Endodermal cell (in vitro differentiated cells): ENCODE results near the gene TXN2. TPM values are rescaled to one million over a fixed set of nuclear protein-coding genes. Genes with fewer than 3 reads are reported as not detected.
"Not testable (repeated sequence)": the region's sequence is repeated elsewhere in the genome, so short reads cannot be mapped to it uniquely, and the experiment has no call there.

Source experiments
- DNase-seq: peaks from one replicate; pipeline ENCODE4 v3.0.0-alpha.2; 2017
- H3K27ac ChIP-seq: 2 replicates; pipeline ENCODE4 v1.5.1; 2013; ENCODE audit warnings: mild to moderate bottlenecking, low read depth, low read length, moderate library complexity
- H3K27me3 ChIP-seq: 2 replicates; pipeline ENCODE4 v1.6.1; 2013; ENCODE audit warnings: mild to moderate bottlenecking, low read length, moderate library complexity; ENCODE audit not compliant: insufficient read depth, control insufficient read depth, poor library complexity, severe bottlenecking
- H3K36me3 ChIP-seq: 2 replicates; pipeline ENCODE4 v1.7.0; 2013; ENCODE audit warnings: mild to moderate bottlenecking, low read length, moderate library complexity; ENCODE audit not compliant: control insufficient read depth, insufficient read depth
- H3K4me1 ChIP-seq: one replicate; pipeline ENCODE4 v1.7.0; 2013; ENCODE audit warnings: low read length; ENCODE audit not compliant: control insufficient read depth, insufficient read depth
- H3K4me3 ChIP-seq: 2 replicates; pipeline ENCODE4 v1.5.1; 2013; ENCODE audit warnings: mild to moderate bottlenecking, low read length, moderate library complexity
- H3K9ac ChIP-seq: 2 replicates; pipeline ENCODE4 v1.6.1; 2013; ENCODE audit warnings: mild to moderate bottlenecking, low read length, moderate library complexity; ENCODE audit not compliant: poor library complexity, severe bottlenecking; ENCODE audit errors: extremely low read depth
- H3K9me3 ChIP-seq: 2 replicates; pipeline ENCODE4 v1.6.1; 2013; ENCODE audit warnings: mild to moderate bottlenecking, low read length, moderate library complexity; ENCODE audit not compliant: control insufficient read depth
- H3K27ac Mint-ChIP-seq: 2 replicates; pipeline ENCODE4 v1.8.0; 2020; ENCODE audit warnings: mixed read lengths
- H3K27me3 Mint-ChIP-seq: 2 replicates; pipeline ENCODE4 v1.8.0; 2021; ENCODE audit warnings: mild to moderate bottlenecking, mixed read lengths; ENCODE audit not compliant: insufficient read depth
- H3K36me3 Mint-ChIP-seq: 2 replicates; pipeline ENCODE4 v1.8.0; 2020; ENCODE audit warnings: low read depth, mixed read lengths
- H3K4me1 Mint-ChIP-seq: 2 replicates; pipeline ENCODE4 v1.8.0; 2020; ENCODE audit warnings: mixed read lengths
- H3K4me3 Mint-ChIP-seq: 2 replicates; pipeline ENCODE4 v1.8.0; 2020; ENCODE audit warnings: mild to moderate bottlenecking, moderate library complexity, mixed read lengths
- H3K9me3 Mint-ChIP-seq: 2 replicates; pipeline ENCODE4 v1.8.0; 2020; ENCODE audit warnings: mild to moderate bottlenecking, mixed read lengths
- CTCF ChIP-seq: fragments of 200-600 bp; sonication (generic); conservative IDR thresholded peaks from 2 replicates; pipeline ENCODE4 v1.5.0; 2021; ENCODE audit warnings: antibody characterized with exemption, mild to moderate bottlenecking
- WGBS, 2 experiments: methylation state at CpG; one replicate each; pipeline versions ENCODE4 v1.1.5 to v1.1.7; 2013; ENCODE audit warnings: missing lambda C conversion rate in 2 of 2, mixed read lengths in 1 of 2; ENCODE audit not compliant: insufficient coverage in 1 of 2, insufficient read length in 1 of 2; 5-methylcytosine and 5-hydroxymethylcytosine counted together
- total RNA-seq, 2 donors: library from RNA; stranded (reverse); fragmentation: NEBNext Ultra II Directional in 1 of 2; extraction: Animal tissue kit (Norgen Biotek cat#: 25700) in 1 of 2; gene quantifications; 2 replicates in 1 of 2; 3 replicates in 1 of 2; pipeline ENCODE4 v1.2.1, GENCODE V29; 2021

Gene TXN2
- total RNA-seq, 2 donors from 2014 or later = 52.9 to 53.9 TPM

GRCh38 chr22:36453855-36454378 is 27.5 kb downstream of the TXN2 start:
- Histone ChIP-seq H3K27ac (no peak overlapping the region), H3K36me3 (no peaks in the 10 kb centered on the region), H3K27me3 (no peaks in the 10 kb centered on the region), H3K9ac (no peak overlapping the region), H3K4me3 (no peak overlapping the region), H3K9me3 (no peaks in the 10 kb centered on the region), H3K4me1 (peaks cover 4% of the 10 kb centered on the region)
- Mint-ChIP-seq H3K27me3 (no peaks in the 10 kb centered on the region), H3K4me3 (peak overlapping the region; percentile 51), H3K9me3 (no peaks in the 10 kb centered on the region), H3K36me3 (no peaks in the 10 kb centered on the region), H3K27ac (no peak overlapping the region), H3K4me1 (peaks cover 7% of the 10 kb centered on the region)
- no peak for DNase-seq
- WGBS, 2 experiments = 96 to 97% methylated on average over 12 to 16 of the region's 16 CpGs
- no peak for TF ChIP-seq CTCF

- H3K36me3 ChIP-seq, H3K4me1 Mint-ChIP-seq, H3K9ac ChIP-seq, H3K9me3 Mint-ChIP-seq, H3K4me3 Mint-ChIP-seq, H3K36me3 Mint-ChIP-seq, H3K27me3 Mint-ChIP-seq, H3K27ac ChIP-seq, H3K27ac Mint-ChIP-seq, DNase-seq, H3K4me3 ChIP-seq, H3K27me3 ChIP-seq, H3K4me1 ChIP-seq, H3K9me3 ChIP-seq: not testable (repeated sequence)
- WGBS, 2 experiments = 94 to 95% methylated on average over 2 to 3 of the region's 5 CpGs
Observed at GRCh38 chr22:36452978-36453607, 28.3 kb downstream of the TXN2 start.

GRCh38 chr22:36452250-36452977 is 29.0 kb downstream of the TXN2 start:
- Histone ChIP-seq H3K4me1 (peaks cover 4% of the 10 kb centered on the region), H3K27ac (no peak overlapping the region), H3K36me3 (no peaks in the 10 kb centered on the region), H3K4me3 (no peak overlapping the region), H3K9ac (no peak overlapping the region), H3K9me3 (no peaks in the 10 kb centered on the region), H3K27me3 (no peaks in the 10 kb centered on the region)
- no peaks in the 10 kb centered on the region for H3K36me3 Mint-ChIP-seq
- H3K9me3 Mint-ChIP-seq = no peaks in the 10 kb centered on the region
- no peak overlapping the region for H3K27ac Mint-ChIP-seq
- no peak overlapping the region for H3K4me3 Mint-ChIP-seq
- H3K4me1 Mint-ChIP-seq = peaks cover 10% of the 10 kb centered on the region
- TF ChIP-seq CTCF = peak; percentile 25
- WGBS, 2 experiments = 91 to 96% methylated on average over 4 to 9 of the region's 9 CpGs
- H3K27me3 Mint-ChIP-seq = no peaks in the 10 kb centered on the region
- DNase-seq = no peak

GRCh38 chr22:36450923-36451322 is 30.5 kb downstream of the TXN2 start:
- not testable (repeated sequence) for H3K27ac Mint-ChIP-seq, H3K27me3 ChIP-seq, H3K9me3 Mint-ChIP-seq, H3K9me3 ChIP-seq, H3K4me3 ChIP-seq, H3K4me3 Mint-ChIP-seq, H3K27me3 Mint-ChIP-seq, H3K36me3 Mint-ChIP-seq, DNase-seq, H3K4me1 Mint-ChIP-seq, H3K9ac ChIP-seq, H3K4me1 ChIP-seq, H3K36me3 ChIP-seq, H3K27ac ChIP-seq
- 92 to 96% methylated on average over 4 to 7 of the region's 7 CpGs for WGBS, 2 experiments
